Head of caudate nucleus (tissue), 42 donors: Measurements from ENCODE around the gene CCR5AS.
"Not testable (repeated sequence)": the region's sequence is repeated elsewhere in the genome, so short reads cannot be mapped to it uniquely, and the experiment has no call there.

Experiments
- DNase-seq, 42 donors: peaks; one replicate each; pipeline versions ENCODE4 v3.0.0 to v3.0.0-alpha.2; 2020 to 2021; ENCODE audit warnings: mixed read lengths in 7 of 42
- intact Hi-C: fragments of 100-400 bp; cut with DNase I; formaldehyde crosslinking; loops from one replicate; pipeline ENCODE4 v1.15.0; 2022

The CCR5AS gene

DNA sequence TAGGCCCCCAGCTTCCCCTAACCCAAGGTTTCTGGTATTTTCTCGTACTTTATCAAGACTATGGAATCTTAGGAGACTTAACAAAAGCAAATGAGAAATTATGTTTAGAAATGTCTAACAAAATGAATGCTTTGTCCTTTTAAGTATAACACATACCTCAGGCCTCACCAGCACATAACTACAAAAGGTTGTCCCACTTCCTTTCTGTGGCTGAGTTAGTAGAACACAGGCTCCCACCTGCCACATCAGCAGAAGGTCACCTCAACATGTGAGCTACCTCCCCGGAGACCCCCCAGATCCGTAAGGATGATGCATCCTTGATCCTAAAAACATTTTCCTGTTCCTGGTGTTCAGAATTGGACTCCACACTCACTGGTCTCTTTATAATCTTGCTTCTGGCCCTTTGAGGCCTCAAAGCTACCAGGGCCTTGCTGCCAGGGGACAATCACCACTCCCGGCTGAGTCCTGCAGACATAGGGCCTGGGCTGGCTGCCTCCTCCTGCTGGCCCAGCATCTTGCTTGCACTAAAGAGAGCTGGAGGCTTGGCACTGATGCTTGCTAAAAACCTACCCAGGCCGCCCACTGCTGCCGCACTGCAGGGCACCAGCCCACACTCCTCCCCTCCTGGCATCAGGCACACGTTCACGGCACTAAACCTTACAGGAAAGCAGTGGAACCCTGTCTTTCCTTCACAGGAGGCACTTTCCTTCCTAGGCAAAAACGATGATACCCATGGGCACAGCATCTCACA lies 3.0 kb upstream of the CCR5AS start:
- DNase-seq: peak in 41 of 42 donors; percentile 26 to 91 (median 67)
- intact Hi-C loops: no loop called here

- intact Hi-C loops: no loop called here
- no peak for DNase-seq
These were observed 2.0 kb upstream of the CCR5AS start for GRCh38 chr3:46408853-46409252.

GRCh38 chr3:46407970-46408369 lies 1.1 kb upstream of the CCR5AS start:
- intact Hi-C loops: no loop called here
- no peak for DNase-seq

- DNase-seq: peak in 1 of 42 donors; percentile 30
- intact Hi-C loops: no loop called here
These were observed 451 bp downstream of the CCR5AS start for GRCh38 chr3:46406443-46406787.

DNA sequence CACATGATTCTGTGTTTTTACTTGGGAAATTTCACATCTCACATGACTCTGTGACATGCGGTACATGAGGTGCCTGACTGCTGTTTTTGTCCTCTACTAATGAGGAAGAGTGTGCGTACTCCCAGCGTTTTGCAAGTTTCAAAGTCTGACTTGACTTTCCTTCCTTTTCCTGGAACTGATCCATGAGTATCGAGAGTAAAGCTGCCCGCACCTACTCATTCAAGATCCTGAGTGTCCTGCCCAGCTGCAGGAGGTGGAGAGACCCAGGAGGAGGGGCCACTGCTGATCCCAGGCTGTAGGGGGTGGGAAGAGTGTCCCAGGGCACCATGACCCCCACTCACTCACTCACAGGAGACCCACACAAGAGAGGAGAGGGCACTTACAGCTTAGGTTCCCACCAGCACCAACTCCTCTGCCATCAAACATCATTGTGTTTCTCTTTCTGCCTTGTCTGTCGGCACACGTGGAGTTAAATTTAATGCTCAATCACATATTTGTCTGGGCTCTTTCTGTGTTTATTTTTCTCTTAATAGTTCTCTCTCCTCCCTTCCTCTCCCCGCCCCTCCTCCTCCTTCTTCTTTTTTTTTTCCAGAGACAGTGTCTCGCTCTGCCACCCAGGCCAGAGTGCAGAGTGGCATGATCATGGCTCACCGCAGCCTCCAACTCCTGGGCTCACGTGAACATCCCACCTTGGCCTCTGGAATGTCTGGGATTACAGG lies 1.4 kb downstream of the CCR5AS start:
- intact Hi-C loops: no loop called here
- DNase-seq: no peak

GRCh38 chr3:46402902-46403301 lies 4.0 kb downstream of the CCR5AS start:
- intact Hi-C loops, DNase-seq: not testable (repeated sequence)

DNA sequence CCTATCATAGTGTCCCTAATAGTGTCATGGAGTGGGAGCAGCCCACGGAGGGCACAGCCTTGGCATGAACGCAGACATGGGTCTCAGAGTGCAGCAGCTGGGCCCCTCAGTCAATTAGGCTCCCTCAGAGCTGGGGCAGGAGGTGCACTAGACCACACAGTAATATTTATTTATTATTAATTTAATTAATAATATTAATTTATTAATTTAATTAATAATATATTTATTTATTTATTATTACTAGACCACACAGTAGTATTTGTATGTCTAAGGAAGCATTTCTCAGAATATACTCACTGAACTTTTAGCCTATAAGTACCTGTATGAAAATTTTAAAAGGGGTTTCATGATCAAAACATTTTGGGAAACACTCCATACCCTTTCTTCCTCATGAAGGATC lies 5.3 kb downstream of the CCR5AS start:
- no peak for DNase-seq
- intact Hi-C loops: no loop called here

- DNase-seq: peak in 2 of 42 donors; percentile 5 to 20
These were observed 6.0 kb downstream of the CCR5AS start for GRCh38 chr3:46400846-46401245.

GRCh38 chr3:46400000-46400734 lies 6.7 kb downstream of the CCR5AS start:
- intact Hi-C loops: no loop called here
- DNase-seq: peak in 1 of 42 donors; percentile 15

More at GRCh38 chr3:46400846-46401245, 6.0 kb downstream of the CCR5AS start:
- intact Hi-C loops: no loop called here

GRCh38 chr3:46399557-46399956 lies 7.3 kb downstream of the CCR5AS start:
- intact Hi-C loops: no loop called here
- peak in 1 of 42 donors; percentile 8 for DNase-seq

GRCh38 chr3:46399098-46399497 lies 7.8 kb downstream of the CCR5AS start:
- DNase-seq: peak in 2 of 42 donors; percentile 4 to 5
- intact Hi-C loops: no loop called here

DNA sequence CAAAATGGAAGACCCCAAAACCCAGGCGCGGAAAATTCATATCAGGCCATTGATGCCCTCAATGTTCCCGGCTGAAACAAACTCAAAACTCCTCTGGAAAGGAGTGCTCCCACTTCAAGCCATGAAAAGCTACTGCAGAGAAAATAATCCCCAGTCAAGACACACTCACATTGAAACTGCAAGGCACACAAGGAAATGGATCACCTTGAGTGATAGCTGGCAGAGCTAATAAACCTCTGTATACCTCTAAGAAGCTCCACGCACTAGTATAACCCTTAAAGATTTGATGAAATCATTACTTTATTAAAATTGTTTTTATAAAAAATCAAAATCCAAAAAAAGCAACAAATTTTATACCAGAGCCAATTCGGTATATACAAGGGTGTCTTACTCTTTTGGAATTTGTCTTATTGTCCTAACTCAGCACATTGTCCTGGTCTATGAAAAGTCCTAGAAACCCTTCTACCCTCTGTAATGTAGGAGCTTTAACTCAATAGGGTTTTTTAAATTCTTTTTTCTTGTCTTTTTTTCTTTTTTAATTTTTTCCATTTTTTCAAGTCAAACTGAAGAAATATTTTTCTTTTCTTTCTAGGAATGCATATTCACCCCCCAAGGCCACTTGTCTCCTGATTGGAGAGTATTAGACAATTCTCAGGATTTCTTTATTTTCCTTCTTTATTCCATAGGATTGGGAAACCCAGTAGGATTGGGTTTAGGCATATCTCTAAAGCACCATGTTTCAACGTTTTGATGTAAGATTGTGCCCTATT lies 8.5 kb downstream of the CCR5AS start:
- intact Hi-C loops: no loop called here
- DNase-seq: no peak

DNA sequence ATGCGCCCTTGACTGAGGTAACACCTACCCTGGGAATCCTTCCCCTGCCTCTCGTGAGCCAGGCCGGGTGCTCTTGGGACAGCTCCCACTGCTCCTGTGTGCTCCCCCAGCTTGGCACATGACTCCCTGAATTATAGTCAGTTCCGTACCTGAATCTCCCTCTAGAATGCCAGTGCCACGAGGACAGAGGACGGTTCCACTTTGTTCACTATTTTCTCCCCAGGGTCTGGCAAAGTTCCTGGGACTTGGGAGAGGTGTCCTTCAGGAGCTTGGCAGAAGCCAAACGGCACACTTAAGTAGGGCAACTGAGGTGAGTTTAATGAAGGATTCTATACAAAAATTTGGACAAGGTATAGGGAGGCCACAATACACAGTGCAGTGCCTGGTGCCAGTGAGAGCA lies 9.8 kb downstream of the CCR5AS start:
- DNase-seq: no peak
- intact Hi-C loops: no loop called here

DNA sequence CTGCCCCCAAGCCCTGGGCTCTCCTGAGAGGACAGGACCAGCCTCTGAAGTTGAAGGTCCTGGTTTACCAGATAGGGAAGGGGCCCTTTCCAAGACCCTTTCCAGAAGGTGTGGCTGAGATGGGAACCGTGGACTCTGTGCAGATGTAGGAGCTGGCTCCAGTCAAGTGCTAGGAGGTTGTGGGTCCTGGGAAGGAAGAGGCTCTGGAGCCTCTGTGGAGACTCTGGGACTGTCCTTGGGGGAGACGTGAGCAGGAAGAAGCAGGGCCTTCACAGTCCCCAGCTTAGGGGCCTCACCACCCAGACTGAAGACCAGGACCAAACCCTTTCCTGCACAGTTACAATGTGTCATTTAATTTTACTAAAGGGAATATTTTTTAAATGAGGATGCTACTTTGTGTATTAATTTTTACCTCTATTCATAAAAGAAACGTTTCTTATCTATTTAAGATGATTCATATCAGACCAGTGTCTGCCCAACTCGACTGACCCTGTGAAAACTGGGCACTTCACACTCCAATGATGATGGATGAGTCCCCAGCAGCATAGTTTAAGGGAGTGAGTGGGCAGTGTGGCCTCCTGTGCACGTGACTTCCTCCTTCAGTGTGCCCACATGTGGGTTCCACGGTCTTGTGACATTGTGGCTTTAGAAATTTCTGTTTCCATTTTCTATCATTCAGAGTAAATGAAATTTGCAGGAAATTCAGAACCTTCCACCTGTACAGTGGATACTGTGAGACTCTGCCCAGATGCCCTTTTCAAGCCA lies 10.9 kb downstream of the CCR5AS start:
- DNase-seq: peak in 1 of 42 donors; percentile 39
- intact Hi-C loops: no loop called here

DNA sequence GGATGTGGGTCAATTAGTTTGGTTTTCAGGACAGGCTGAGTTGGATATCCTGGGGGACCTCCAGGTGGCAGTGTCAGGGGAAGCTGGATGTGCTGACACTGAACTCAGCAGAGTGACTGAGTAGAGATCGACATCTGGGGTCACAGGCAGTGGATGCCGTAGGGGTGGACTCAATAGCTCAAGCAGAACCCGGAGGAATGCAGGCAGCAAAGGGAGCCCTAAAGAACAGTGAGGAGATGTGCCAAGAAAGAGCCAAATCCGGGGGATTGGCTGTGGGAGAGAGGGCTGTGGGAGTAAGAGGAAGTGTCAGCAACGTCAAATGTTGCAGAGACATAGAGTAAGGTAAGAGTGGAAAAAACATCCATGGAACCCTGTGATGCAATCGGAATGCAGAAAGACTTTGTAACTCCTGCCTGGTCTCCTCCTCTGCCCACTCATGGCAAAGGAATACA lies 11.6 kb downstream of the CCR5AS start:
- peak in 24 of 42 donors; percentile 20 to 81 (median 43) for DNase-seq
- intact Hi-C loops: no loop called here

GRCh38 chr3:46393554-46394434 lies 13.1 kb downstream of the CCR5AS start:
- DNase-seq: peak in 27 of 42 donors; percentile 7 to 85 (median 50)
- intact Hi-C loops: no loop called here

DNA sequence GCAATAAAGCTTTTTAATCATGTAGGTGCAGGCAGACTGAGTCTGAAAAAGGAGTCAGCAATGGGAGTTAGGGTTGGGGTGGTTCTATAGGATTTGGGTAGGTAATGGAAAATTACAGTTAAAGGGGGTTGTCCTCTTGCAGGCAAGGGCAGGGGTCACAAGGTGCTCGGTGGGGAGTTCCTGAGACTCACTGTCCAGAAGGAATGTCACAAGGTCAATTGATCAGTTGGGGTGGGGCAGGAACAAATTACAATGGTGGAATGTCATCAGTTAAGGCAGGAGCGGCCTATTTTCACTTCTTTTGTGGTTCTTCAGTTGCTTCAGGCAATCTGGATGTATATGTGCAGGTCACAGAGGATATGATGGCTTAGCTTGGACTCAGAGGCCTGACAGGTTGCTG lies 13.9 kb downstream of the CCR5AS start:
- no peak for DNase-seq
- intact Hi-C loops: no loop called here
